ENCODE data around the gene JAK1. TPM values are rescaled to one million over a fixed set of nuclear protein-coding genes. Genes with fewer than 3 reads are reported as not detected.

The JAK1 gene
- polyA plus RNA-seq, 1 donor from 2014 or later: 26.8 TPM

DNA sequence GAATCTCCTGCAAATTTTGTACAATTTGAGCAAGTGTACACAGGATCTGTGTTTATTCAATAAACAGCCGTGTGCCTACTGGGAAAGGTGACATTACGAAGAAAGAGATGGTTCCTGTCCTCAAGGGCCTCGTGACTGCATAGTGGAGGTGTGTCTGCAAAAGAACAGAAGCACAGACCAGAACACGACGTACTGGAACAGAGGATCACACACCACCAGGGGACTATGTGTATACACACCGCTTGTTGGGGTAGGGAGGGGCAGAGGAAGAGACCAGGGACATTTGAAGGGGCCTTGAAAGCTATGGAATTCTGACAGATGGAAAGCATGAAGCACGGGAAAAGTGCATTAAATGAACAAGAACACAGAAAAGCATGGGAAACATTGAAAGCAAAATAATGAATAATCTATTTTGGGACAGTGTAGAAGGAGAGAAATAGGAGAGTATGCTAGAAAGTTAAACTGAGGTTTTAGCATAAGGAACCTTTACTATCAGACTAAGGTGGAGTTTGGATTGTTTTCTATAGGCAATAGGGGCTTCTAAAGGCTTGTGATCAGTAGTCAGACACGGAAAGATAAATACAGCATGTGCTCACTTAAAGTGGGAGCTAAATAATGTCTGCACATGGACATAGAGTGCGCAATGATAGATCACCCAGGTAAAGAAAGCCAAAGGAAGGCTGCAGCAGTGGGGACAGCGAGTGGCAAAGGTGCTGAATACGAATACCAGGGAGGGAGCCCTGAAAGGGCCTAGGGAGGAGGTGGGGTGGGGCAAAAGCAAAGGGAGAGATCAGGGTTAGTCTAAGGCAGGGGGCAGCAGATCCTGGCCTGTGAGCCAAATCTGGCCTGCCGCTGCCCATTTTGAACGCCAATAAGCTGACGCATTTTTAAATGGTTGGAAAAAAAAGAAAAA lies 11.0 kb downstream of the JAK1 start:
- Histone ChIP-seq H4K20me1 (ENCODE audit: insufficient read depth) (no peaks in the 10 kb centered on the region), H3F3A (ENCODE audit: insufficient read depth, low read length, poor library complexity, severe bottlenecking) (no peaks in the 10 kb centered on the region), H3K9ac (ENCODE audit: low read length) (no peak overlapping the region), H3K9me2 (ENCODE audit: insufficient read depth, low read length) (no peaks in the 10 kb centered on the region), H3K4me3 (ENCODE audit: low read length) (no peak overlapping the region), H3K27ac (ENCODE audit: low read length) (no peak overlapping the region), H3K36me3 (ENCODE audit: insufficient read depth, low read length) (no peaks in the 10 kb centered on the region), H3K9me3 (ENCODE audit: low read length) (no peaks in the 10 kb centered on the region), H3K79me2 (replicated peaks; ENCODE audit: insufficient read depth, low read length) (peaks cover 4% of the 10 kb centered on the region), H3K4me2 (ENCODE audit: low read length) (no peak overlapping the region), H2AFZ (ENCODE audit: low read depth, low read length) (no peak overlapping the region), H3K27me3 (ENCODE audit: insufficient read depth, low read depth, low read length) (no peaks in the 10 kb centered on the region)
- TF ChIP-seq TAF1 (IDR thresholded peaks at IDR 0.05; ENCODE audit: low read depth) (no peak), RAD21 (conservative IDR thresholded peaks at IDR 0.05) (no peak), EP300 (conservative IDR thresholded peaks at IDR 0.05; ENCODE audit: poor library complexity, severe bottlenecking) (no peak), SMC3 (conservative IDR thresholded peaks at IDR 0.05; ENCODE audit: poor library complexity) (no peak), POLR2AphosphoS5 (IDR thresholded peaks at IDR 0.05) (no peak), EZH2 (IDR thresholded peaks at IDR 0.05; ENCODE audit: borderline replicate concordance, insufficient read depth, low read length, poor library complexity, severe bottlenecking) (no peak), MXI1 (conservative IDR thresholded peaks at IDR 0.05; ENCODE audit: poor library complexity, severe bottlenecking) (no peak)
- TF ChIP-seq, protein P1, sequence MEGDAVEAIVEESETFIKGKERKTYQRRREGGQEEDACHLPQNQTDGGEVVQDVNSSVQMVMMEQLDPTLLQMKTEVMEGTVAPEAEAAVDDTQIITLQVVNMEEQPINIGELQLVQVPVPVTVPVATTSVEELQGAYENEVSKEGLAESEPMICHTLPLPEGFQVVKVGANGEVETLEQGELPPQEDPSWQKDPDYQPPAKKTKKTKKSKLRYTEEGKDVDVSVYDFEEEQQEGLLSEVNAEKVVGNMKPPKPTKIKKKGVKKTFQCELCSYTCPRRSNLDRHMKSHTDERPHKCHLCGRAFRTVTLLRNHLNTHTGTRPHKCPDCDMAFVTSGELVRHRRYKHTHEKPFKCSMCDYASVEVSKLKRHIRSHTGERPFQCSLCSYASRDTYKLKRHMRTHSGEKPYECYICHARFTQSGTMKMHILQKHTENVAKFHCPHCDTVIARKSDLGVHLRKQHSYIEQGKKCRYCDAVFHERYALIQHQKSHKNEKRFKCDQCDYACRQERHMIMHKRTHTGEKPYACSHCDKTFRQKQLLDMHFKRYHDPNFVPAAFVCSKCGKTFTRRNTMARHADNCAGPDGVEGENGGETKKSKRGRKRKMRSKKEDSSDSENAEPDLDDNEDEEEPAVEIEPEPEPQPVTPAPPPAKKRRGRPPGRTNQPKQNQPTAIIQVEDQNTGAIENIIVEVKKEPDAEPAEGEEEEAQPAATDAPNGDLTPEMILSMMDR (IDR thresholded peaks at IDR 0.05; ENCODE audit: poor library complexity, severe bottlenecking): no peak
- TF ChIP-seq, protein P2, sequence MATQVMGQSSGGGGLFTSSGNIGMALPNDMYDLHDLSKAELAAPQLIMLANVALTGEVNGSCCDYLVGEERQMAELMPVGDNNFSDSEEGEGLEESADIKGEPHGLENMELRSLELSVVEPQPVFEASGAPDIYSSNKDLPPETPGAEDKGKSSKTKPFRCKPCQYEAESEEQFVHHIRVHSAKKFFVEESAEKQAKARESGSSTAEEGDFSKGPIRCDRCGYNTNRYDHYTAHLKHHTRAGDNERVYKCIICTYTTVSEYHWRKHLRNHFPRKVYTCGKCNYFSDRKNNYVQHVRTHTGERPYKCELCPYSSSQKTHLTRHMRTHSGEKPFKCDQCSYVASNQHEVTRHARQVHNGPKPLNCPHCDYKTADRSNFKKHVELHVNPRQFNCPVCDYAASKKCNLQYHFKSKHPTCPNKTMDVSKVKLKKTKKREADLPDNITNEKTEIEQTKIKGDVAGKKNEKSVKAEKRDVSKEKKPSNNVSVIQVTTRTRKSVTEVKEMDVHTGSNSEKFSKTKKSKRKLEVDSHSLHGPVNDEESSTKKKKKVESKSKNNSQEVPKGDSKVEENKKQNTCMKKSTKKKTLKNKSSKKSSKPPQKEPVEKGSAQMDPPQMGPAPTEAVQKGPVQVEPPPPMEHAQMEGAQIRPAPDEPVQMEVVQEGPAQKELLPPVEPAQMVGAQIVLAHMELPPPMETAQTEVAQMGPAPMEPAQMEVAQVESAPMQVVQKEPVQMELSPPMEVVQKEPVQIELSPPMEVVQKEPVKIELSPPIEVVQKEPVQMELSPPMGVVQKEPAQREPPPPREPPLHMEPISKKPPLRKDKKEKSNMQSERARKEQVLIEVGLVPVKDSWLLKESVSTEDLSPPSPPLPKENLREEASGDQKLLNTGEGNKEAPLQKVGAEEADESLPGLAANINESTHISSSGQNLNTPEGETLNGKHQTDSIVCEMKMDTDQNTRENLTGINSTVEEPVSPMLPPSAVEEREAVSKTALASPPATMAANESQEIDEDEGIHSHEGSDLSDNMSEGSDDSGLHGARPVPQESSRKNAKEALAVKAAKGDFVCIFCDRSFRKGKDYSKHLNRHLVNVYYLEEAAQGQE (IDR thresholded peaks at IDR 0.05; ENCODE audit: borderline replicate concordance): no peak

DNA sequence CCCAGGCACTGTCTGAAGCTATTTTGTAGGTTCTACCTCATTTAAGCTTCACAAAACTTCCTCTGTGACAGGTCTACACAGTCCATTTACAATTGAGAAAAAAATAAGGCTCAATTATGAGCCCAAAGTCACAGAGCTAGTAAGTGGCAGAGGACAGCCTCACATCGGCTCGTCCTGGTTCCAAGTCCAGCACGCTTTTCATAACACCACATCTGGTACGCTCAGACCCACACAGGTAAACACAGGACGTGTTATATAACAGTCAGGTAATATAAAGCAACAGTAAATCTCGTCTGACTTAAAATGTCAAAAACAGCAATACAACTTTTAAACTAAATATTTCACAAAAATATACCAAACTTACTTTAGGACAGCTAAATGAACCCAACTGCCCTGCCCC lies 13.1 kb downstream of the JAK1 start:
- Histone ChIP-seq H3K27me3 (ENCODE audit: insufficient read depth, low read depth, low read length) (no peaks in the 10 kb centered on the region), H4K20me1 (ENCODE audit: insufficient read depth) (no peaks in the 10 kb centered on the region), H3K9me2 (ENCODE audit: insufficient read depth, low read length) (no peaks in the 10 kb centered on the region), H3K9ac (ENCODE audit: low read length) (no peak overlapping the region), H3K27ac (ENCODE audit: low read length) (no peak overlapping the region), H3F3A (ENCODE audit: insufficient read depth, low read length, poor library complexity, severe bottlenecking) (no peaks in the 10 kb centered on the region), H3K36me3 (ENCODE audit: insufficient read depth, low read length) (no peaks in the 10 kb centered on the region), H3K79me2 (replicated peaks; ENCODE audit: insufficient read depth, low read length) (peaks cover 4% of the 10 kb centered on the region), H2AFZ (ENCODE audit: low read depth, low read length) (no peak overlapping the region), H3K4me3 (ENCODE audit: low read length) (no peak overlapping the region), H3K9me3 (ENCODE audit: low read length) (no peaks in the 10 kb centered on the region), H3K4me2 (ENCODE audit: low read length) (no peak overlapping the region)
- TF ChIP-seq RAD21 (conservative IDR thresholded peaks at IDR 0.05) (no peak), TAF1 (IDR thresholded peaks at IDR 0.05; ENCODE audit: low read depth) (no peak), POLR2AphosphoS5 (IDR thresholded peaks at IDR 0.05) (no peak), SMC3 (conservative IDR thresholded peaks at IDR 0.05; ENCODE audit: poor library complexity) (no peak), EZH2 (IDR thresholded peaks at IDR 0.05; ENCODE audit: borderline replicate concordance, insufficient read depth, low read length, poor library complexity, severe bottlenecking) (no peak), EP300 (conservative IDR thresholded peaks at IDR 0.05; ENCODE audit: poor library complexity, severe bottlenecking) (no peak), MXI1 (conservative IDR thresholded peaks at IDR 0.05; ENCODE audit: poor library complexity, severe bottlenecking) (no peak)
- TF ChIP-seq, protein P1 (IDR thresholded peaks at IDR 0.05; ENCODE audit: poor library complexity, severe bottlenecking): no peak
- TF ChIP-seq, protein P2 (IDR thresholded peaks at IDR 0.05; ENCODE audit: borderline replicate concordance): no peak
